GM18507 (cell line): ENCODE results near the gene PRDM16.

Experiments used
- DNase-seq: peaks from one replicate; pipeline ENCODE4 v3.0.0; 2011; ENCODE audit warnings: low read depth; ENCODE audit not compliant: insufficient read length; ENCODE audit errors: extremely low spot score
- FAIRE-seq: peaks from 2 replicates; lab custom pipeline; 2011; peaks lifted over from hg19 to GRCh38; lab: Jason Lieb, UNC

Gene PRDM16

GRCh38 chr1:3242408-3243260 is 173.6 kb downstream of the PRDM16 start:
- FAIRE-seq (no peak), DNase-seq (no peak)

- FAIRE-seq (no peak), DNase-seq (no peak)
These were observed 174.3 kb downstream of the PRDM16 start for GRCh38 chr1:3243304-3243703.

- FAIRE-seq = no peak
These were observed 175.3 kb downstream of the PRDM16 start for GRCh38 chr1:3244025-3244926.

GRCh38 chr1:3244927-3245315 is 175.9 kb downstream of the PRDM16 start:
- no peak for FAIRE-seq
- no peak for DNase-seq

More at GRCh38 chr1:3244025-3244926, 175.3 kb downstream of the PRDM16 start:
- DNase-seq = no peak

- FAIRE-seq (no peak), DNase-seq (no peak)
These were observed 176.3 kb downstream of the PRDM16 start for GRCh38 chr1:3245344-3245743.

- DNase-seq (no peak), FAIRE-seq (no peak)
These were observed 176.8 kb downstream of the PRDM16 start for GRCh38 chr1:3245768-3246167.

- FAIRE-seq (no peak), DNase-seq (no peak)
These were observed 177.2 kb downstream of the PRDM16 start for GRCh38 chr1:3246251-3246650.

GRCh38 chr1:3247521-3248121 is 178.6 kb downstream of the PRDM16 start:
- FAIRE-seq (no peak), DNase-seq (no peak)

- DNase-seq = no peak
These were observed 179.4 kb downstream of the PRDM16 start for GRCh38 chr1:3248155-3249141.

GRCh38 chr1:3249231-3249630 is 180.2 kb downstream of the PRDM16 start:
- no peak for DNase-seq
- no peak for FAIRE-seq

More at GRCh38 chr1:3248155-3249141, 179.4 kb downstream of the PRDM16 start:
- FAIRE-seq = no peak

GRCh38 chr1:3249631-3250501 is 180.9 kb downstream of the PRDM16 start:
- DNase-seq = no peak
- no peak for FAIRE-seq

- DNase-seq (no peak), FAIRE-seq (no peak)
These were observed 181.6 kb downstream of the PRDM16 start for GRCh38 chr1:3250624-3251023.

GRCh38 chr1:3251099-3251806 is 182.2 kb downstream of the PRDM16 start:
- no peak for FAIRE-seq
- DNase-seq = no peak

- no peak for FAIRE-seq
- no peak for DNase-seq
These were observed 182.9 kb downstream of the PRDM16 start for GRCh38 chr1:3251807-3252428.

GRCh38 chr1:3255680-3256079 is 186.7 kb downstream of the PRDM16 start:
- FAIRE-seq (no peak), DNase-seq (no peak)

- no peak for FAIRE-seq
These were observed 188.8 kb downstream of the PRDM16 start for GRCh38 chr1:3257788-3258187.

GRCh38 chr1:3258386-3259003 is 189.5 kb downstream of the PRDM16 start:
- no peak for FAIRE-seq
- no peak for DNase-seq

More at GRCh38 chr1:3257788-3258187, 188.8 kb downstream of the PRDM16 start:
- DNase-seq = no peak
